Tibial nerve (tissue), 3 donors: ENCODE measurements around the gene MAPK10.

Source experiments
- POLR2A ChIP-seq, 2 donors: fragments of 450-650 bp; IDR thresholded peaks; one replicate each; pipeline ENCODE4 v1.6.1; 2017; ENCODE audit warnings: antibody characterized with exemption in 2 of 2, mild to moderate bottlenecking in 2 of 2, moderate library complexity in 2 of 2
- TF ChIP-seq, protein P1 (sequence below), 5 experiments: fragments of 200-600 bp in 3 of 5; fragments of 450-650 bp in 2 of 5; sonication (generic) in 3 of 5; IDR thresholded peaks; one replicate each; pipeline ENCODE4 v1.5.1; 2016 to 2019; ENCODE audit warnings: antibody characterized with exemption in 5 of 5, mild to moderate bottlenecking in 3 of 5, moderate library complexity in 2 of 5

DNA sequence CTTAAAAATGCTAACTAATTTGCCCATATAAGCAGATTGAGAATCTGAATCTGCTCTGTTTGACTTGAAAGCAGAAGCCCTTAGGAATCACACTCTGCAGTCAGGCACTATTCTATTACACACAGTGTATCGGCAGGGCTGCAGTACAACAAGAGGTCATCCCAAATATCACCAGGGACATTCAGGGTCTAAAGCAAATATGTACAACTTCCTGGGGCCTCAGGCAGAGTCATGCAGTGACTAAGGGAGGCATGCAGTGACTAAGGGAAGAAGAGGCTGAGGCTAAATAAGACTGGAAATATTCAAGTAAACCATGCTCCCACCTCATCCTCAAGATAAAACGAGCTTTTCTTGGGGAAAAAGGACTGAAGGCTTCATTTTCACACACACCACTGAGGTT, 20.9 kb downstream of the MAPK10 start:
- no peak for TF ChIP-seq POLR2A (IDR thresholded peaks at IDR 0.05)
- TF ChIP-seq, protein P1, sequence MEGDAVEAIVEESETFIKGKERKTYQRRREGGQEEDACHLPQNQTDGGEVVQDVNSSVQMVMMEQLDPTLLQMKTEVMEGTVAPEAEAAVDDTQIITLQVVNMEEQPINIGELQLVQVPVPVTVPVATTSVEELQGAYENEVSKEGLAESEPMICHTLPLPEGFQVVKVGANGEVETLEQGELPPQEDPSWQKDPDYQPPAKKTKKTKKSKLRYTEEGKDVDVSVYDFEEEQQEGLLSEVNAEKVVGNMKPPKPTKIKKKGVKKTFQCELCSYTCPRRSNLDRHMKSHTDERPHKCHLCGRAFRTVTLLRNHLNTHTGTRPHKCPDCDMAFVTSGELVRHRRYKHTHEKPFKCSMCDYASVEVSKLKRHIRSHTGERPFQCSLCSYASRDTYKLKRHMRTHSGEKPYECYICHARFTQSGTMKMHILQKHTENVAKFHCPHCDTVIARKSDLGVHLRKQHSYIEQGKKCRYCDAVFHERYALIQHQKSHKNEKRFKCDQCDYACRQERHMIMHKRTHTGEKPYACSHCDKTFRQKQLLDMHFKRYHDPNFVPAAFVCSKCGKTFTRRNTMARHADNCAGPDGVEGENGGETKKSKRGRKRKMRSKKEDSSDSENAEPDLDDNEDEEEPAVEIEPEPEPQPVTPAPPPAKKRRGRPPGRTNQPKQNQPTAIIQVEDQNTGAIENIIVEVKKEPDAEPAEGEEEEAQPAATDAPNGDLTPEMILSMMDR (IDR thresholded peaks at IDR 0.05), result no peak
